ENCODE data around the gene VAV3.
A peak's percentile ranks its signal among the peaks of the same experiment; 100 is the strongest.

Gene VAV3

GRCh38 chr1:107590900-107591622, 373.9 kb downstream of the VAV3 start:
- no peak overlapping the region for H3K4me3 ChIP-seq (ENCODE audit: low read length)
- TF ChIP-seq CTCF (IDR thresholded peaks at IDR 0.05; ENCODE audit: insufficient read depth, low read depth, low read length, missing control alignments): no peak
- DNase-seq (ENCODE audit: low read depth): no peak

GRCh38 chr1:107590087-107590486, 374.9 kb downstream of the VAV3 start:
- no peak overlapping the region for H3K4me3 ChIP-seq (ENCODE audit: low read length)
- no peak for DNase-seq (ENCODE audit: low read depth)
- no peak for TF ChIP-seq CTCF (IDR thresholded peaks at IDR 0.05; ENCODE audit: insufficient read depth, low read depth, low read length, missing control alignments)

- H3K4me3 ChIP-seq (ENCODE audit: low read length): no peak overlapping the region
- DNase-seq (ENCODE audit: low read depth): no peak
- no peak for TF ChIP-seq CTCF (IDR thresholded peaks at IDR 0.05; ENCODE audit: insufficient read depth, low read depth, low read length, missing control alignments)
Measured at GRCh38 chr1:107588321-107588720, 376.7 kb downstream of the VAV3 start.

GRCh38 chr1:107575226-107575625, 389.8 kb downstream of the VAV3 start:
- no peak overlapping the region for H3K4me3 ChIP-seq (ENCODE audit: low read length)
- DNase-seq (ENCODE audit: low read depth): no peak
- no peak for TF ChIP-seq CTCF (IDR thresholded peaks at IDR 0.05; ENCODE audit: insufficient read depth, low read depth, low read length, missing control alignments)

- no peak for TF ChIP-seq CTCF (IDR thresholded peaks at IDR 0.05; ENCODE audit: insufficient read depth, low read depth, low read length, missing control alignments)
- no peak overlapping the region for H3K4me3 ChIP-seq (ENCODE audit: low read length)
- no peak for DNase-seq (ENCODE audit: low read depth)
Measured at GRCh38 chr1:107574044-107574443, 390.9 kb downstream of the VAV3 start.

GRCh38 chr1:107572674-107573211, 392.2 kb downstream of the VAV3 start:
- H3K4me3 ChIP-seq (ENCODE audit: low read length): peak overlapping the region; percentile 17
- TF ChIP-seq CTCF (IDR thresholded peaks at IDR 0.05; ENCODE audit: insufficient read depth, low read depth, low read length, missing control alignments): no peak
- peak; percentile 94 for DNase-seq (ENCODE audit: low read depth)

- H3K4me3 ChIP-seq (ENCODE audit: low read length): no peak overlapping the region
- DNase-seq (ENCODE audit: low read depth): no peak
- TF ChIP-seq CTCF (IDR thresholded peaks at IDR 0.05; ENCODE audit: insufficient read depth, low read depth, low read length, missing control alignments): no peak
Measured at GRCh38 chr1:107570768-107571167, 394.2 kb downstream of the VAV3 start.

Data from epithelial cell of esophagus (primary cell).